ENCODE results near the gene CEP164. TPM values are rescaled to one million over a fixed set of nuclear protein-coding genes. Genes with fewer than 3 reads are reported as not detected.
"Not testable (repeated sequence)": the region's sequence is repeated elsewhere in the genome, so short reads cannot be mapped to it uniquely, and the experiment has no call there.

CEP164 gene
- total RNA-seq, 1 experiment from 2014 or later, result 22.2 TPM

DNA sequence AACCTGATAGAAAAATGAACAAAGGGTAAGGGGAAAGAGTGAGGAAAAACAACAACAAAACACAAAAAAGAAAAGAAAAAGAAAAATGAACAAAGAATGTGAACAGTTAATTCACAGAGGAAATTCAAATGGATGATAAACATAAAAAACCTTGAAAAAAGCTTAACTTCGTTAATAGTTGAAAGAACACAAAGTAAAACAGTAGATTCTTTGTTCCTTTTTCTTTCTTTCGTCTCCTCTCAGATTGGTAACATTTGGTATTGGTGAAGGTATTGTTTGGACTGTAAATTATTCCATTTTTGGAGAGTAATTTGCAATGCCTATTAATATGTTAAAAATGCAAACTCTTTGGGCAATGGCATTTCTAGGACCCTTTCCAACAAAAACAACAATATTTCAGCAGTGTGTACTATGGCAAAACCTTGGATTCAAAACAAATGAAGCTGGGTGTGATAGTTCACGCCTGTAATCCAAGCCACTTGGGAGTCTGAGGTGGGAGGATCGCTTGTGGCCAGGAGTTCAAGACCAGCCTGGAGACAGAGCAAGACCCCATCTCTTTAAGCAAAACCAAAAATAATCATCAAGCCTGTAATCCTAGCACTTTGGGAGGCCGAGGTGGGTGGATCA is 8.3 kb upstream of the CEP164 start:
- intact Hi-C loops (cut with micrococcal nuclease), result no loop called here
- POLR2A ChIA-PET, result no interaction called here
- BruUV-seq (replicated peaks), result no TSS peak

GRCh38 chr11:117327255-117327566 is 443 bp upstream of the CEP164 start:
- H3K9me2 ChIP-seq (ENCODE audit: insufficient read depth); BruUV-seq (replicated peaks); H3K79me2 ChIP-seq (ENCODE audit: insufficient read depth, low read length); intact Hi-C loops (cut with micrococcal nuclease); H3K27me3 ChIP-seq (ENCODE audit: insufficient read depth, low read length); H3K36me3 ChIP-seq (ENCODE audit: control insufficient read depth in 1 of 2, insufficient read depth in 2 of 2, low read length in 2 of 2); H2AFZ ChIP-seq (ENCODE audit: low read depth, low read length, poor library complexity, severe bottlenecking); DNase-seq (ENCODE audit: low read depth, low spot score); H3K27ac ChIP-seq (ENCODE audit: low read depth, low read length); RAD21 ChIA-PET (ENCODE audit: low non-redundant PET in 1 of 2, low total read pairs in 2 of 2, uncharacterized antibody in 2 of 2, unreplicated experiment in 2 of 2); ATAC-seq; H4K20me1 ChIP-seq (ENCODE audit: insufficient read depth); H3K9me3 ChIP-seq (ENCODE audit: control insufficient read depth in 1 of 2, insufficient read depth in 1 of 2, low read depth in 1 of 2, low read length in 2 of 2): not testable (repeated sequence)
- Histone ChIP-seq H3K9ac (ENCODE audit: low read length) (peak overlapping the region; percentile 79; the same call in 1 of the 2 replicates), H3K4me3 (replicated peaks in 1 of 2; ENCODE audit: low read depth in 1 of 2, low read length in 2 of 2) (peak overlapping the region; percentile 77 to 90), H3K4me1 (ENCODE audit: control insufficient read depth in 1 of 2, insufficient read depth in 2 of 2, low read length in 2 of 2) (peaks cover 0 to 23% of the 10 kb centered on the region in 2 experiments; a peak in 2 of 4 replicates), H3K4me2 (ENCODE audit: low read length) (peak overlapping the region; percentile 77)
- POLR2A ChIA-PET, result interaction anchor here (0.8 to 1.0 kb wide), 3 partner anchors 11 to 105 kb away, joined by 3 to 10 read pairs (median 3); partner anchors contain the start of gene BACE1
- CTCF ChIA-PET, result interaction anchor here (1.5 kb wide), 1 partner anchor 95 kb away, joined by 4 read pairs; the partner anchor contains the start of genes PCSK7 and RNF214

More for the DNA sequence above, 8.3 kb upstream of the CEP164 start:
- Histone ChIP-seq H3K9me3 (ENCODE audit: control insufficient read depth in 1 of 2, insufficient read depth in 1 of 2, low read depth in 1 of 2, low read length in 2 of 2) (no peaks in the 10 kb centered on the region), H2AFZ (ENCODE audit: low read depth, low read length, poor library complexity, severe bottlenecking) (no peak overlapping the region), H3K9me2 (ENCODE audit: insufficient read depth) (no peaks in the 10 kb centered on the region), H3K79me2 (ENCODE audit: insufficient read depth, low read length) (no peaks in the 10 kb centered on the region), H3K4me1 (ENCODE audit: control insufficient read depth in 1 of 2, insufficient read depth in 2 of 2, low read length in 2 of 2) (peaks cover 7 to 16% of the 10 kb centered on the region in 2 experiments; a peak in 3 of 4 replicates), H3K27ac (ENCODE audit: low read depth, low read length) (no peak overlapping the region), H3K9ac (ENCODE audit: low read length) (no peak overlapping the region), H3K4me3 (replicated peaks in 1 of 2; ENCODE audit: low read depth in 1 of 2, low read length in 2 of 2) (no peak overlapping the region), H3K36me3 (ENCODE audit: control insufficient read depth in 1 of 2, insufficient read depth in 2 of 2, low read length in 2 of 2) (no peaks in the 10 kb centered on the region), H3K4me2 (ENCODE audit: low read length) (no peak overlapping the region), H4K20me1 (ENCODE audit: insufficient read depth) (no peaks in the 10 kb centered on the region), H3K27me3 (ENCODE audit: insufficient read depth, low read length) (no peaks in the 10 kb centered on the region)
- ChIA-PET CTCF (no interaction called here), RAD21 (ENCODE audit: low non-redundant PET in 1 of 2, low total read pairs in 2 of 2, uncharacterized antibody in 2 of 2, unreplicated experiment in 2 of 2) (no interaction called here)
- ATAC-seq (no peak), DNase-seq (ENCODE audit: low read depth, low spot score) (no peak)
- no peak for TF ChIP-seq ZFX (IDR thresholded peaks at IDR 0.05)
- no peak for TF ChIP-seq SIN3A (IDR thresholded peaks at IDR 0.05; ENCODE audit: low read depth)
- no peak for TF ChIP-seq CBX3 (IDR thresholded peaks at IDR 0.05; ENCODE audit: low read depth)
- TF ChIP-seq JUND (IDR thresholded peaks at IDR 0.05), result no peak
- TF ChIP-seq, protein P1, sequence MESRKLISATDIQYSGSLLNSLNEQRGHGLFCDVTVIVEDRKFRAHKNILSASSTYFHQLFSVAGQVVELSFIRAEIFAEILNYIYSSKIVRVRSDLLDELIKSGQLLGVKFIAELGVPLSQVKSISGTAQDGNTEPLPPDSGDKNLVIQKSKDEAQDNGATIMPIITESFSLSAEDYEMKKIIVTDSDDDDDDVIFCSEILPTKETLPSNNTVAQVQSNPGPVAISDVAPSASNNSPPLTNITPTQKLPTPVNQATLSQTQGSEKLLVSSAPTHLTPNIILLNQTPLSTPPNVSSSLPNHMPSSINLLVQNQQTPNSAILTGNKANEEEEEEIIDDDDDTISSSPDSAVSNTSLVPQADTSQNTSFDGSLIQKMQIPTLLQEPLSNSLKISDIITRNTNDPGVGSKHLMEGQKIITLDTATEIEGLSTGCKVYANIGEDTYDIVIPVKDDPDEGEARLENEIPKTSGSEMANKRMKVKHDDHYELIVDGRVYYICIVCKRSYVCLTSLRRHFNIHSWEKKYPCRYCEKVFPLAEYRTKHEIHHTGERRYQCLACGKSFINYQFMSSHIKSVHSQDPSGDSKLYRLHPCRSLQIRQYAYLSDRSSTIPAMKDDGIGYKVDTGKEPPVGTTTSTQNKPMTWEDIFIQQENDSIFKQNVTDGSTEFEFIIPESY (IDR thresholded peaks at IDR 0.05; ENCODE audit: extremely low read depth, insufficient replicate concordance, low read length), result no peak
- TF ChIP-seq ZNF274 (IDR thresholded peaks at IDR 0.05; ENCODE audit: low read depth, low read length), result no peak
- TF ChIP-seq, protein P2, sequence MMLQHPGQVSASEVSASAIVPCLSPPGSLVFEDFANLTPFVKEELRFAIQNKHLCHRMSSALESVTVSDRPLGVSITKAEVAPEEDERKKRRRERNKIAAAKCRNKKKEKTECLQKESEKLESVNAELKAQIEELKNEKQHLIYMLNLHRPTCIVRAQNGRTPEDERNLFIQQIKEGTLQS (IDR thresholded peaks at IDR 0.05), result no peak
- TF ChIP-seq TCF7L2 (IDR thresholded peaks at IDR 0.05; ENCODE audit: borderline replicate concordance, extremely low read depth, insufficient read depth, insufficient read length), result no peak
